H9 (cell line): Measurements from ENCODE around the gene SIGLEC1. TPM values are rescaled to one million over a fixed set of nuclear protein-coding genes. Genes with fewer than 3 reads are reported as not detected.
A peak's percentile ranks its signal among the peaks of the same experiment; 100 is the strongest.

Experiments
- DNase-seq: peaks from one replicate; pipeline ENCODE4 v3.0.0-alpha.2; 2017
- H2AFZ ChIP-seq: one replicate; pipeline ENCODE4 v1.6.1; 2013; ENCODE audit warnings: mild to moderate bottlenecking, low read length, control low read depth, moderate library complexity
- H2AK5ac ChIP-seq: 2 replicates; pipeline ENCODE4 v1.6.1; 2013; ENCODE audit warnings: low read length, control low read depth, mixed read lengths; ENCODE audit not compliant: insufficient read length
- H2BK120ac ChIP-seq: one replicate; pipeline ENCODE4 v1.6.1; 2013; ENCODE audit warnings: low read depth, mild to moderate bottlenecking, low read length, control low read depth, inconsistent platforms; ENCODE audit not compliant: poor library complexity, severe bottlenecking
- H2BK12ac ChIP-seq: 2 replicates; pipeline ENCODE4 v1.6.1; 2013; ENCODE audit warnings: low read length, control low read depth, mixed read lengths, low read depth; ENCODE audit not compliant: insufficient read length
- H2BK15ac ChIP-seq: 2 replicates; pipeline ENCODE4 v1.6.1; 2013; ENCODE audit warnings: low read depth, low read length, control low read depth
- H2BK20ac ChIP-seq: one replicate; pipeline ENCODE4 v1.6.1; 2013; ENCODE audit warnings: low read depth, mild to moderate bottlenecking, low read length, control low read depth, inconsistent platforms; ENCODE audit not compliant: poor library complexity, severe bottlenecking
- H2BK5ac ChIP-seq: 2 replicates; pipeline ENCODE4 v1.6.1; 2013; ENCODE audit warnings: low read length, control low read depth, mixed read lengths; ENCODE audit not compliant: insufficient read length
- H3K14ac ChIP-seq: 2 replicates; pipeline ENCODE4 v1.6.1; 2013; ENCODE audit warnings: low read length, control low read depth; ENCODE audit not compliant: insufficient read depth
- H3K18ac ChIP-seq: 2 replicates; pipeline ENCODE4 v1.6.1; 2013; ENCODE audit warnings: low read depth, mild to moderate bottlenecking, mixed read lengths, low read length, control low read depth; ENCODE audit not compliant: insufficient read length
- H3K23ac ChIP-seq: 2 replicates; pipeline ENCODE4 v1.6.1; 2013; ENCODE audit warnings: low read length, control low read depth, mixed read lengths, low read depth; ENCODE audit not compliant: insufficient read length
- H3K23me2 ChIP-seq: 2 replicates; pipeline ENCODE4 v1.6.1; 2013; ENCODE audit warnings: low read depth, mild to moderate bottlenecking, mixed read lengths, low read length, control low read depth; ENCODE audit not compliant: insufficient read length, poor library complexity, severe bottlenecking
- H3K27ac ChIP-seq: 2 replicates; pipeline ENCODE4 v1.5.1; 2013; ENCODE audit warnings: low read length, control low read depth, mixed read lengths, low read depth; ENCODE audit not compliant: insufficient read length
- H3K27me3 ChIP-seq: 2 replicates; pipeline ENCODE4 v1.6.1; 2013; ENCODE audit warnings: low read length, control low read depth, inconsistent platforms; ENCODE audit not compliant: insufficient read depth
- H3K4ac ChIP-seq: 2 replicates; pipeline ENCODE4 v1.6.1; 2013; ENCODE audit warnings: low read depth, mild to moderate bottlenecking, control low read depth, inconsistent platforms, low read length, moderate library complexity
- H3K4me1 ChIP-seq: 2 replicates; pipeline ENCODE4 v1.6.1; 2013; ENCODE audit warnings: low read length, control low read depth, inconsistent platforms; ENCODE audit not compliant: insufficient read depth
- H3K4me2 ChIP-seq: 2 replicates; pipeline ENCODE4 v1.6.1; 2013; ENCODE audit warnings: low read length, control low read depth, mixed read lengths; ENCODE audit not compliant: insufficient read length, insufficient read depth
- H3K56ac ChIP-seq: 2 replicates; pipeline ENCODE4 v1.6.1; 2013; ENCODE audit warnings: low read depth, mild to moderate bottlenecking, mixed read lengths, low read length, control low read depth; ENCODE audit not compliant: insufficient read length
- H3K79me1 ChIP-seq: 2 replicates; pipeline ENCODE4 v1.6.1; 2013; ENCODE audit warnings: low read depth, mild to moderate bottlenecking, moderate library complexity, low read length, control low read depth, inconsistent platforms; ENCODE audit not compliant: insufficient read depth, poor library complexity, severe bottlenecking
- H3K79me2 ChIP-seq: 2 replicates; pipeline ENCODE4 v1.6.1; 2013; ENCODE audit warnings: low read length, control low read depth, inconsistent platforms; ENCODE audit not compliant: insufficient read depth
- H3K9ac ChIP-seq: 2 replicates; pipeline ENCODE4 v1.6.1; 2013; ENCODE audit warnings: low read length, control low read depth, mixed read lengths; ENCODE audit not compliant: insufficient read length; ENCODE audit errors: extremely low read depth
- H3K9me3 ChIP-seq: one replicate; pipeline ENCODE4 v1.6.1; 2013; ENCODE audit warnings: low read depth, low read length, inconsistent platforms; ENCODE audit not compliant: control insufficient read depth
- H3T11ph ChIP-seq: one replicate; pipeline ENCODE4 v1.6.1; 2013; ENCODE audit warnings: mild to moderate bottlenecking, low read length, control low read depth, inconsistent platforms
- H4K20me1 ChIP-seq: one replicate; pipeline ENCODE4 v1.6.1; 2013; ENCODE audit not compliant: control insufficient read depth, insufficient read length, insufficient read depth
- H4K5ac ChIP-seq: 2 replicates; pipeline ENCODE4 v1.6.1; 2013; ENCODE audit warnings: low read depth, mild to moderate bottlenecking, mixed read lengths, low read length, control low read depth; ENCODE audit not compliant: insufficient read length
- H4K8ac ChIP-seq: replicated peaks from 2 replicates; pipeline ENCODE4 v1.6.1; 2013; ENCODE audit warnings: low read length, control low read depth, mixed read lengths, low read depth; ENCODE audit not compliant: insufficient read length
- H4K91ac ChIP-seq: 2 replicates; pipeline ENCODE4 v1.6.1; 2013; ENCODE audit warnings: low read depth, mild to moderate bottlenecking, moderate library complexity, mixed read lengths, low read length, control low read depth; ENCODE audit not compliant: insufficient read length
- H3K27ac Mint-ChIP-seq, 3 experiments: 2 replicates in 2 of 3; 3 replicates in 1 of 3; pipeline ENCODE4 v1.8.0; 2020 to 2021; ENCODE audit warnings: mixed read lengths in 3 of 3, mild to moderate bottlenecking in 1 of 3, moderate library complexity in 1 of 3
- H3K27me3 Mint-ChIP-seq: 2 replicates; pipeline ENCODE4 v1.8.0; 2021; ENCODE audit warnings: low read depth, mild to moderate bottlenecking, moderate library complexity, mixed read lengths
- H3K36me3 Mint-ChIP-seq, 3 experiments: 2 replicates in 2 of 3; 3 replicates in 1 of 3; pipeline ENCODE4 v1.8.0; 2020 to 2021; ENCODE audit warnings: low read depth in 3 of 3, mixed read lengths in 3 of 3; ENCODE audit not compliant: insufficient read depth in 1 of 3
- H3K4me1 Mint-ChIP-seq, 2 experiments: 2 replicates each; pipeline ENCODE4 v1.8.0; 2020; ENCODE audit warnings: mixed read lengths in 2 of 2
- H3K4me3 Mint-ChIP-seq, 2 experiments: 2 replicates in 1 of 2; 3 replicates in 1 of 2; pipeline ENCODE4 v1.8.0; 2020 to 2021; ENCODE audit warnings: mild to moderate bottlenecking in 2 of 2, mixed read lengths in 2 of 2, moderate library complexity in 1 of 2
- H3K9me3 Mint-ChIP-seq, 2 experiments: 2 replicates in 1 of 2; 3 replicates in 1 of 2; pipeline ENCODE4 v1.8.0; 2020; ENCODE audit warnings: mild to moderate bottlenecking in 2 of 2, mixed read lengths in 2 of 2, moderate library complexity in 1 of 2
- WGBS: extraction: QIAGEN DNeasy Blood & Tissue Kit; methylation state at CpG from one replicate; pipeline ENCODE4 v1.1.7; 2013; ENCODE audit warnings: missing lambda C conversion rate, low lambda C conversion rate, mixed read lengths; ENCODE audit not compliant: insufficient read length; ENCODE audit errors: extremely low coverage; 5-methylcytosine and 5-hydroxymethylcytosine counted together
- total RNA-seq: library from RNA; stranded (reverse); gene quantifications from 2 replicates; pipeline ENCODE4 v1.2.1, GENCODE V29; 2021
- TF ChIP-seq, protein P1 (sequence below): fragments of 200-600 bp; sonication (generic); conservative IDR thresholded peaks from 3 replicates; pipeline ENCODE4 v1.8.0; 2021; ENCODE audit warnings: antibody characterized with exemption, mild to moderate bottlenecking

SIGLEC1 gene
- total RNA-seq, 1 experiment from 2014 or later, result not detected

DNA sequence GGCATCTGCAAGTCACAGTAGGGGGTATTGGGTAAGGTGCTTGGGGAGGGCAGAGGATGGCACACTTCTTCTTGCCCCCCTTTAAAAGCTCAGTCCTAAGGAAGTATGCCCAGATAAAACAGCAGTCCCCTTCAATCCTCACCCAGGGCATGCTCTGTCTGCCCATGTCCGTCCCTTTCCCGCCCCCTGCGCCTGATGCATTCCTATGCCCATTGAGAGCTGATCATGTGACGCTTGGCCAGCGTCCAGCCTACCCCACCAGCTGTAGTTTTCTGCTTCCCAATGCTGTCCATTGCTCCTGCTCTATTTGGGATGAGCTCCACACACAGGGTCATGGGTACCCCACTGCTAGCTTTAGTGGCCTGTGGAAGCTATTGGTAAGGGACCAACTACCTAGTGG is 8.3 kb downstream of the SIGLEC1 start:
- Histone ChIP-seq H4K5ac (no peak overlapping the region), H3K4me1 (no peaks in the 10 kb centered on the region), H3K27ac (no peak overlapping the region), H3K27me3 (no peaks in the 10 kb centered on the region), H3K79me1 (no peaks in the 10 kb centered on the region), H4K91ac (no peak overlapping the region), H3K23ac (no peak overlapping the region), H2BK120ac (no peak overlapping the region), H3K4me2 (no peak overlapping the region), H4K20me1 (peaks cover 2% of the 10 kb centered on the region), H2AFZ (no peak overlapping the region), H3K23me2 (no peaks in the 10 kb centered on the region), H2BK12ac (no peak overlapping the region), H3K56ac (no peak overlapping the region), H3T11ph (no peak overlapping the region), H3K18ac (no peak overlapping the region), H3K14ac (no peak overlapping the region), H2BK15ac (no peak overlapping the region), H3K79me2 (no peaks in the 10 kb centered on the region), H2BK5ac (no peak overlapping the region), H3K9me3 (no peaks in the 10 kb centered on the region), H4K8ac (no peak overlapping the region), H3K9ac (no peak overlapping the region), H3K4ac (no peak overlapping the region), H2AK5ac (no peak overlapping the region), H2BK20ac (no peak overlapping the region)
- Mint-ChIP-seq H3K27me3 (no peaks in the 10 kb centered on the region; the same call in none of the 2 replicates), H3K4me3 (no peak overlapping the region), H3K36me3 (no peaks in the 10 kb centered on the region; a peak in 1 of 7 replicates), H3K27ac (peak overlapping the region in 1 of 3 experiments; percentile 92; a peak in 1 of 7 replicates), H3K9me3 (no peaks in the 10 kb centered on the region), H3K4me1 (no peaks in the 10 kb centered on the region)
- WGBS, result no CpG with 5 or more reads among the region's 5 CpGs
- TF ChIP-seq, protein P1, sequence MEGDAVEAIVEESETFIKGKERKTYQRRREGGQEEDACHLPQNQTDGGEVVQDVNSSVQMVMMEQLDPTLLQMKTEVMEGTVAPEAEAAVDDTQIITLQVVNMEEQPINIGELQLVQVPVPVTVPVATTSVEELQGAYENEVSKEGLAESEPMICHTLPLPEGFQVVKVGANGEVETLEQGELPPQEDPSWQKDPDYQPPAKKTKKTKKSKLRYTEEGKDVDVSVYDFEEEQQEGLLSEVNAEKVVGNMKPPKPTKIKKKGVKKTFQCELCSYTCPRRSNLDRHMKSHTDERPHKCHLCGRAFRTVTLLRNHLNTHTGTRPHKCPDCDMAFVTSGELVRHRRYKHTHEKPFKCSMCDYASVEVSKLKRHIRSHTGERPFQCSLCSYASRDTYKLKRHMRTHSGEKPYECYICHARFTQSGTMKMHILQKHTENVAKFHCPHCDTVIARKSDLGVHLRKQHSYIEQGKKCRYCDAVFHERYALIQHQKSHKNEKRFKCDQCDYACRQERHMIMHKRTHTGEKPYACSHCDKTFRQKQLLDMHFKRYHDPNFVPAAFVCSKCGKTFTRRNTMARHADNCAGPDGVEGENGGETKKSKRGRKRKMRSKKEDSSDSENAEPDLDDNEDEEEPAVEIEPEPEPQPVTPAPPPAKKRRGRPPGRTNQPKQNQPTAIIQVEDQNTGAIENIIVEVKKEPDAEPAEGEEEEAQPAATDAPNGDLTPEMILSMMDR, result no peak
- peak; percentile 15 for DNase-seq
